ENCODE results near the gene ZNF606. TPM values are rescaled to one million over a fixed set of nuclear protein-coding genes. Genes with fewer than 3 reads are reported as not detected.

Gene ZNF606
- total and polyA plus RNA-seq, 12 donors: 4.5 to 19.1 (median 13.2) TPM

DNA sequence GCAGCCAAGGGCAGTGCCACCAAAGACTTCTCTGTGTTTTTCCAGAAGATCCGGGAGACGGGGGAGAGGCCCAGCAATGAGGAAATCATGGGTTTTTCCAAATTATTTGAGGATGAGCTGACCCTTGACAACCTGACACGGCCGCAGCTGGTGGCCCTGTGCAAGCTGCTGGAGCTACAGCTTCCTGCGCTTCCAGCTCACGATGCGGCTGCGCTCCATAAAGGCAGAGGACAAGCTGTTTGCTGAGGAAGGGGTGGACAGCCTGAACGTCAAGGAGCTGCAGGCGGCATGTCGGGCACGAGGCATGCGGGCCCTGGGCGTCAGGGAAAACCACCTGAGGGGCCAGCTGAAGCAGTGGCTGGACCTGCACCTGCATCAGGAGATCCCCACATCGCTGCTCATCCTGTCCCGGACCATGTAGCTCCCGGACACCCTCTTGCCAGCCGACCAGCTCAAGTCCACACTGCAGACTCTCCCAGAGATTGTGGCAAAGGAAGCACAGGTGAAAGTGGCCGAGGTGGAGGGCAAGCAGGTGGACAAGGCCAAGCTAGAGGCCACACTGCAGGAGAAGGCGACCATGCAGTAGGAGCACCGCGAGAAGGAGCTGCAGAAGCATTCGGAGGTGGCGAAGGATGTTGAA, 42.9 kb upstream of the ZNF606 start:
- Histone ChIP-seq H3K27me3 (no peaks in the 10 kb centered on the region), H3K4me1 (no peaks in the 10 kb centered on the region), H3K9me3 (peaks cover 0 to 100% (median 37%) of the 10 kb centered on the region in 11 donors), H3K4me3 (no peak overlapping the region), H3K36me3 (no peaks in the 10 kb centered on the region), H3K27ac (no peak overlapping the region)
- ATAC-seq (no peak), DNase-seq (no peak)
- WGBS, 2 donors: 94% methylated on average over 24 of the region's 24 CpGs
- TF ChIP-seq, protein P1, sequence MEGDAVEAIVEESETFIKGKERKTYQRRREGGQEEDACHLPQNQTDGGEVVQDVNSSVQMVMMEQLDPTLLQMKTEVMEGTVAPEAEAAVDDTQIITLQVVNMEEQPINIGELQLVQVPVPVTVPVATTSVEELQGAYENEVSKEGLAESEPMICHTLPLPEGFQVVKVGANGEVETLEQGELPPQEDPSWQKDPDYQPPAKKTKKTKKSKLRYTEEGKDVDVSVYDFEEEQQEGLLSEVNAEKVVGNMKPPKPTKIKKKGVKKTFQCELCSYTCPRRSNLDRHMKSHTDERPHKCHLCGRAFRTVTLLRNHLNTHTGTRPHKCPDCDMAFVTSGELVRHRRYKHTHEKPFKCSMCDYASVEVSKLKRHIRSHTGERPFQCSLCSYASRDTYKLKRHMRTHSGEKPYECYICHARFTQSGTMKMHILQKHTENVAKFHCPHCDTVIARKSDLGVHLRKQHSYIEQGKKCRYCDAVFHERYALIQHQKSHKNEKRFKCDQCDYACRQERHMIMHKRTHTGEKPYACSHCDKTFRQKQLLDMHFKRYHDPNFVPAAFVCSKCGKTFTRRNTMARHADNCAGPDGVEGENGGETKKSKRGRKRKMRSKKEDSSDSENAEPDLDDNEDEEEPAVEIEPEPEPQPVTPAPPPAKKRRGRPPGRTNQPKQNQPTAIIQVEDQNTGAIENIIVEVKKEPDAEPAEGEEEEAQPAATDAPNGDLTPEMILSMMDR (IDR thresholded peaks at IDR 0.05): no peak
- intact Hi-C loops (cut with DNase I): no loop called here

DNA sequence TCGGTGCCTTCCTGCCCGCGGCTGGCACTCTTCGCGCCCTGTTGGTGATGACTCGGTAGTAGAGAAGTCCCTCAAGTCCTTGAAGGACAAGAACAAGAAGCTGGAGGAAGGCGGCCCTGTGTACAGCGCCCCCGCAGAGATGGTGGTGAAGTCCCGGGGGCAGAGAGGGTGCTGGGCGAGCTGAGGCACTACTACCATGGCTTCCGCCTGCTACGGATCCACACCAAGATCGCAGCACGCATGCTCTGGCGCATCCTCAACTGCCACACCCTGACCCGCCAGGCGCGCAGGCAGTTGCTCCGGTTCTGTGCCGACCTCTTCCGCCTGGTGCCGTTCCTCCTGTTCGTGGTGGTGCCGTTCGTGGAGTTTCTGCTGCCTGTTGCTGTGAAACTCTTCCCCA, 42.3 kb upstream of the ZNF606 start:
- no peak for DNase-seq
- H3K27me3 ChIP-seq: no peaks in the 10 kb centered on the region
- H3K4me3 ChIP-seq: no peak overlapping the region
- TF ChIP-seq, protein P1 (IDR thresholded peaks at IDR 0.05): no peak
- H3K36me3 ChIP-seq: no peaks in the 10 kb centered on the region
- peaks cover 0 to 100% (median 37%) of the 10 kb centered on the region in 11 donors for H3K9me3 ChIP-seq
- H3K4me1 ChIP-seq: no peaks in the 10 kb centered on the region
- no peak for ATAC-seq
- WGBS, 2 donors: 90 to 94% methylated on average over 26 of the region's 26 CpGs
- intact Hi-C loops (cut with DNase I): no loop called here
- no peak overlapping the region for H3K27ac ChIP-seq

DNA sequence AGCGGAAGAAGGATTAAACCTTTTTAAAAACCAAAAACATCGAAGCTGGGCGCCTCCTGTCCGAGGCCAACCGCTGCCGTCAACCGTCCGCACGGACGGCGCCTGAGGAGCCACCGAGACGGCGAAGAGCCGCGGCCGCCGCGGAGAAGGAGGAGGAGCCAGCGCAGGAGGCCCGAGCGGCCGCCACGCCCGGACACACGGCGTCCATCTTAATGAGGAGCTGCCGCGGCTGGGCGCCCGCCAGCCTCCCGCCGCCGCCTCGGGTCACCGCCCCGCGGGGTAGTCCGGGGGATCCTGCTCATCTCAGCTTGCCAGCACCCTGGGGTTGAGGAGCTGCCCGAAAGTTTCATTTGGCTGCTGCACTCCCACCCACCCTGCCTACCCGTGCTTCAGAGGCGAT, 41.8 kb upstream of the ZNF606 start:
- no peak for DNase-seq
- ATAC-seq: no peak
- intact Hi-C loops (cut with DNase I): no loop called here
- Histone ChIP-seq H3K27ac (no peak overlapping the region), H3K9me3 (peaks cover 0 to 97% (median 37%) of the 10 kb centered on the region in 11 donors), H3K36me3 (no peaks in the 10 kb centered on the region), H3K4me3 (no peak overlapping the region), H3K27me3 (no peaks in the 10 kb centered on the region), H3K4me1 (no peaks in the 10 kb centered on the region)
- TF ChIP-seq, protein P1 (IDR thresholded peaks at IDR 0.05): no peak
- WGBS, 2 donors: 58 to 74% methylated on average over 28 to 42 of the region's 42 CpGs

DNA sequence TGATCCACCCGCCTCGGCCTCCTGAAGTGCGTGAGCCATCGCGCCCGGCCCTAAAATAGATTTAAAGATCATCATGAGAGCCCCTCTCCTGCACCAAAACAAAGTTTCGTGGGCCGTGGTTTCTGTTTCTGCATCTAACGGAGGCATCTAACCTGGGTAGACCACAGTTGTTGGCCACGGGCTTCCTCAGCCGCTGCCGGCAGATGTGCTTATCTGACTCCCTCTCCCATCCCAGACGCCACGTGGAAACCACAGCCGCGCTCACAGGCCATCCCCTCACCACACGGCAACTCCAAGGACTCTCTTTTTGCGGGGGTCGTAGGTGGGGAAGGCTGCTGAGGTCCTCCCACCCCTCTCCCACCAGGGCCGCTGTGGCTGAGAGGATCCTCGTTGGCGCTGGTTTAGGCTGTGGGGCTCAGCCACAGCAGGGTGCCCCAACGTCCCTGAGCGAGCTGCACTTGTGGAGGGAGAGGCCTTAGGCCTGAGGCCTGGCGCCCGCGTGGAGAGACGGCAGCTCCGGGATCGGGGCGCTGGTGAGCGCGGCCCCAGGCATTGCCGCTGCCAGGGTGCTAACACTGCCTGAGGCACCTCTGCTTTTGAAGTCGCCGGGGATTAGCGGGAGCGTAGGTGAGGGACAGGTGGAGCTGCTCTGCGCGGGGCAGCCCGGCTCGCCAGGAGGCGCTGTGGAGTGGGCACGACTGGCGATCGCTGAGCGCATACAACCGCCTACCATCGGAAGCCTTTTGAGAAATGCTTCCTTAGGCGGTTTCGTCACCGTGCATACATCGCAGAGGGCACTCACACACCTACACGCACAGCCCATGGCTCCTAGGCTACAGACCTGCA, 40.1 kb upstream of the ZNF606 start:
- H3K9me3 ChIP-seq: peaks cover 0 to 97% (median 26%) of the 10 kb centered on the region in 11 donors
- 38 to 46% methylated on average over 54 of the region's 54 CpGs for WGBS, 2 donors
- DNase-seq (no peak), ATAC-seq (peak in 2 of 8 donors; percentile 13 to 15)
- H3K4me3 ChIP-seq: no peak overlapping the region
- peaks cover 0 to under 1% (median 0%) of the 10 kb centered on the region in 7 donors for H3K27me3 ChIP-seq
- no peak overlapping the region for H3K27ac ChIP-seq
- peaks cover 0 to 6% (median 0%) of the 10 kb centered on the region in 9 donors for H3K4me1 ChIP-seq
- intact Hi-C loops (cut with DNase I): no loop called here
- TF ChIP-seq, protein P1 (IDR thresholded peaks at IDR 0.05): peak in 2 of 9 donors; percentile 17 to 21
- H3K36me3 ChIP-seq: no peaks in the 10 kb centered on the region

Data from heart right ventricle (tissue), 16 donors.